ENCODE measurements around the gene SAE1. TPM values are rescaled to one million over a fixed set of nuclear protein-coding genes. Genes with fewer than 3 reads are reported as not detected.

The SAE1 gene
- total RNA-seq, 1 donor from 2014 or later, result 137 TPM

GRCh38 chr19:47197141-47197540, 66.5 kb downstream of the SAE1 start:
- Mint-ChIP-seq H3K4me3 (no peak overlapping the region), H3K27ac (peak overlapping the region; percentile 43), H3K27me3 (ENCODE audit: low read depth) (no peaks in the 10 kb centered on the region), H3K9me3 (no peaks in the 10 kb centered on the region), H3K36me3 (peaks cover 22% of the 10 kb centered on the region), H3K4me1 (no peaks in the 10 kb centered on the region)
- DNase-seq (ENCODE audit: low spot score in 2 of 2, unreplicated experiment in 2 of 2), result no peak
- TF ChIP-seq, protein P1, sequence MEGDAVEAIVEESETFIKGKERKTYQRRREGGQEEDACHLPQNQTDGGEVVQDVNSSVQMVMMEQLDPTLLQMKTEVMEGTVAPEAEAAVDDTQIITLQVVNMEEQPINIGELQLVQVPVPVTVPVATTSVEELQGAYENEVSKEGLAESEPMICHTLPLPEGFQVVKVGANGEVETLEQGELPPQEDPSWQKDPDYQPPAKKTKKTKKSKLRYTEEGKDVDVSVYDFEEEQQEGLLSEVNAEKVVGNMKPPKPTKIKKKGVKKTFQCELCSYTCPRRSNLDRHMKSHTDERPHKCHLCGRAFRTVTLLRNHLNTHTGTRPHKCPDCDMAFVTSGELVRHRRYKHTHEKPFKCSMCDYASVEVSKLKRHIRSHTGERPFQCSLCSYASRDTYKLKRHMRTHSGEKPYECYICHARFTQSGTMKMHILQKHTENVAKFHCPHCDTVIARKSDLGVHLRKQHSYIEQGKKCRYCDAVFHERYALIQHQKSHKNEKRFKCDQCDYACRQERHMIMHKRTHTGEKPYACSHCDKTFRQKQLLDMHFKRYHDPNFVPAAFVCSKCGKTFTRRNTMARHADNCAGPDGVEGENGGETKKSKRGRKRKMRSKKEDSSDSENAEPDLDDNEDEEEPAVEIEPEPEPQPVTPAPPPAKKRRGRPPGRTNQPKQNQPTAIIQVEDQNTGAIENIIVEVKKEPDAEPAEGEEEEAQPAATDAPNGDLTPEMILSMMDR (IDR thresholded peaks at IDR 0.05; ENCODE audit: unreplicated experiment), result no peak

GRCh38 chr19:47200530-47200929, 69.9 kb downstream of the SAE1 start:
- peaks cover 24% of the 10 kb centered on the region for H3K36me3 Mint-ChIP-seq

GRCh38 chr19:47203254-47203653, 72.6 kb downstream of the SAE1 start:
- H3K4me1 Mint-ChIP-seq, result peaks cover 3% of the 10 kb centered on the region
- peaks cover 26% of the 10 kb centered on the region for H3K36me3 Mint-ChIP-seq
- no peak overlapping the region for H3K4me3 Mint-ChIP-seq
- no peaks in the 10 kb centered on the region for H3K27me3 Mint-ChIP-seq (ENCODE audit: low read depth)
- peak overlapping the region; percentile 84 for H3K27ac Mint-ChIP-seq
- H3K9me3 Mint-ChIP-seq, result no peaks in the 10 kb centered on the region
- DNase-seq (ENCODE audit: low spot score in 2 of 2, unreplicated experiment in 2 of 2), result no peak
- TF ChIP-seq, protein P1 (IDR thresholded peaks at IDR 0.05; ENCODE audit: unreplicated experiment), result no peak

More at GRCh38 chr19:47200530-47200929, 69.9 kb downstream of the SAE1 start:
- H3K4me3 Mint-ChIP-seq, result no peak overlapping the region
- H3K27me3 Mint-ChIP-seq (ENCODE audit: low read depth), result no peaks in the 10 kb centered on the region
- no peak for DNase-seq (ENCODE audit: low spot score in 2 of 2, unreplicated experiment in 2 of 2)
- peaks cover 3% of the 10 kb centered on the region for H3K4me1 Mint-ChIP-seq
- H3K27ac Mint-ChIP-seq, result no peak overlapping the region
- no peaks in the 10 kb centered on the region for H3K9me3 Mint-ChIP-seq
- TF ChIP-seq, protein P1 (IDR thresholded peaks at IDR 0.05; ENCODE audit: unreplicated experiment), result no peak

DNA sequence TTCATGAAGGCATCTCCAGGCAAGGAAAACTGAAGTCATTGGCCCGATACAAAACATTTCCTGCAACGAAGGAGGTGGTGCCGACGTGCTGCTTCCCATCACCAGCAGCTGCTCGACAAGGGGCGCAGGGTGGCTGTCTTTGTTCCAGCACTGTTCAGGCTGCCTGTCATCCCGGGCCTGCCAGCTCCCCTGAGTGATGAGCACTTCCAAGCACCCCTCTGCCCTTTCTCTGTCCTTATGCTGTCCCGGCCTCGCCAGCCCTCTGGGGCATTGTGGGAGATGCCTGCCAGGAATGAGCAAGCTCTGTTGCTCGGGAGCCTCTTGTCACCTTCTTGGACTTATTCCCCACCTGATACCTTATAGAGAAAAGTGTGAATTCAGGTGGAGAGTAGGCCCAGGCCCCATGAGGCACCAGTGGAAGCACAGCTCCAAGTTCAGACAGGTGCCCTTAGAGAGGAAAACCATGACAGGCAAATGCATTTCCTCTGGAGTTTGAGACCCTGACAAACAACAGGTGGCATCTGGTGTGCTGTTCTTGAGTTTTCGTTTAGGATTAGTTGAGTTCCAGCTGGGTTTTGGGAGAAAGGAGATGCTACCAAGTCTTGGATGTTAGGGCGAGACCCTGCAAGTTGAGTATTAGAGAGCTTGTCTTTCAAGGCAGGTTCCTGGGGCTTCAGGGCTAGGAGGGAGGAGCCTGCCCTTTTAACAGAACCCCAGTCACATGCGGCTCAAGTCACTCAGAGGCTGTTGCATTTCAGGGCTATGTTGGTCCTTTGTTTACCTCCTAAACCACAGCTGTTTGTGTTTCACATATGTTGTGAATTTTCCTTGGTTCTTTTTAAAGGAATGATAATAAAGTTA, 78.9 kb downstream of the SAE1 start:
- DNase-seq (ENCODE audit: low spot score in 2 of 2, unreplicated experiment in 2 of 2), result no peak
- Mint-ChIP-seq H3K4me3 (no peak overlapping the region), H3K4me1 (peaks cover 5% of the 10 kb centered on the region), H3K9me3 (no peaks in the 10 kb centered on the region), H3K36me3 (peaks cover 35% of the 10 kb centered on the region), H3K27ac (peak overlapping the region; percentile 71), H3K27me3 (ENCODE audit: low read depth) (no peaks in the 10 kb centered on the region)
- TF ChIP-seq, protein P1 (IDR thresholded peaks at IDR 0.05; ENCODE audit: unreplicated experiment), result no peak

DNA sequence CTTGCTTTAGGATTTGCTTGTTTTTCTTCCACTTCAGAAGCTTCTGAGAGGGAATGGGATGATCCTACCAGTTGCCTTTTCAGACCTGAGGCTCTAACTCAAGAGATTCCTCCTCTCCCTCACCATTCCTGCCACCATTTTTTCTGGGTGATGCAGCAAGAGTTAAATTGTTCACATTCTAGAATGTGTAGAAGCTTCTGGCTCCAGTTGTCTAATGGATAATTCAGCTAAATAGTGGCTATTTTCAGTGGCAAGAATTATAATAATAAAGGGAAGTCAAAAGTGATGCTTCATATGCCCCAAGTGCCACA, 79.5 kb downstream of the SAE1 start:
- Mint-ChIP-seq H3K27me3 (ENCODE audit: low read depth) (no peaks in the 10 kb centered on the region), H3K9me3 (no peaks in the 10 kb centered on the region), H3K4me3 (no peak overlapping the region), H3K4me1 (peaks cover 5% of the 10 kb centered on the region), H3K27ac (peak overlapping the region; percentile 53), H3K36me3 (peaks cover 30% of the 10 kb centered on the region)
- no peak for DNase-seq (ENCODE audit: low spot score in 2 of 2, unreplicated experiment in 2 of 2)
- TF ChIP-seq, protein P1 (IDR thresholded peaks at IDR 0.05; ENCODE audit: unreplicated experiment), result no peak

All from mesothelial cell of epicardium (in vitro differentiated cells).